ENCODE results near the gene NSD2. TPM values are rescaled to one million over a fixed set of nuclear protein-coding genes. Genes with fewer than 3 reads are reported as not detected.
"Not testable (repeated sequence)": the region's sequence is repeated elsewhere in the genome, so short reads cannot be mapped to it uniquely, and the experiment has no call there.

The NSD2 gene
- total RNA-seq, 1 donor from 2014 or later, result 202 TPM

- Mint-ChIP-seq H3K27ac (peak within 1 kb of the TSS; percentile 88), H3K9me3 (no peaks in the 10 kb centered on the region)
- intact Hi-C loops (cut with micrococcal nuclease), result loop anchor here (1.0 to 5.0 kb wide), 10 partner anchors 33 to 662 kb away; partner anchors contain the start of genes CFAP99, FAM193A, FAM53A and LETM1
These were observed 137.9 kb downstream of the NSD2 start, which contains the start of gene NELFA for GRCh38 chr4:2008921-2009650. Gene NELFA (minus strand): TSS chr4:2008974. CDS start chr4:2008959, 15 bp downstream.

GRCh38 chr4:2009651-2010233, 138.5 kb downstream of the NSD2 start:
- Mint-ChIP-seq H3K36me3 (ENCODE audit: low read depth) (peaks cover 16% of the 10 kb centered on the region), H3K4me1 (ENCODE audit: low read depth) (peaks cover 31% of the 10 kb centered on the region), H3K9me3 (no peaks in the 10 kb centered on the region), H3K27ac (peak overlapping the region; percentile 81), H3K4me3 (peak overlapping the region; percentile 79), H3K27me3 (ENCODE audit: insufficient read depth) (peaks cover 21% of the 10 kb centered on the region)
- peak; percentile 45 for DNase-seq (ENCODE audit: low spot score)
- intact Hi-C loops (cut with micrococcal nuclease), result loop anchor here (1.0 to 5.0 kb wide), 10 partner anchors 33 to 663 kb away; partner anchors contain the start of genes CFAP99, FAM193A, FAM53A and LETM1

More at GRCh38 chr4:2008921-2009650, 137.9 kb downstream of the NSD2 start, which contains the start of gene NELFA:
- peak; percentile 91 for DNase-seq (ENCODE audit: low spot score)
- peaks cover 31% of the 10 kb centered on the region for H3K4me1 Mint-ChIP-seq (ENCODE audit: low read depth)
- H3K27me3 Mint-ChIP-seq (ENCODE audit: insufficient read depth), result peaks cover 18% of the 10 kb centered on the region
- peak within 1 kb of the TSS; percentile 92 for H3K4me3 Mint-ChIP-seq
- peaks cover 16% of the 10 kb centered on the region for H3K36me3 Mint-ChIP-seq (ENCODE audit: low read depth)

DNA sequence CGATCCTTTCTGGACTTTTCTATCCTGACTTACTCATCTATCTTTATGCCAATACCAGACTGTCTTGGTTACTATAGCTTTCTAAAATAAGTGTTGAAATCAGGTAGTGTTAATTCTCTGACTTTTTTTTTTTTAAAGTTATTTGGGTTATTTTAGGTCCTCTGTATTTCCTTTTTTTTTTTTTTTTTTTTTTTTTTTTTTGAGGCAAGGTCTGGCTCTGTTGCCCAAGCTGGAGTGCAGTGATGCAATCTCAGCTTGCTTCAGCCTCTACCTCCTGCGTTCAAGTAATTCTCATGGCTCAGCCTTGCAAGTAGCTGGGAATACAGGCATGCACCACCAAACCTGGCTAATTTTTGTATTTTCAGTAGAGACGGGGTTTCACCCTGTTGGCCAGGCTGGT, 140.4 kb downstream of the NSD2 start:
- peaks cover 4% of the 10 kb centered on the region for H3K36me3 Mint-ChIP-seq (ENCODE audit: low read depth)

GRCh38 chr4:2015008-2015407, 143.8 kb downstream of the NSD2 start:
- intact Hi-C loops (cut with micrococcal nuclease), result no loop called here
- no peak for DNase-seq (ENCODE audit: low spot score)
- Mint-ChIP-seq H3K27me3 (ENCODE audit: insufficient read depth) (peaks cover 25% of the 10 kb centered on the region), H3K36me3 (ENCODE audit: low read depth) (no peaks in the 10 kb centered on the region), H3K4me3 (no peak overlapping the region), H3K9me3 (no peaks in the 10 kb centered on the region), H3K27ac (no peak overlapping the region), H3K4me1 (ENCODE audit: low read depth) (peaks cover 3% of the 10 kb centered on the region)

More for the DNA sequence above, 140.4 kb downstream of the NSD2 start:
- H3K4me3 Mint-ChIP-seq, result no peak overlapping the region
- no peak for DNase-seq (ENCODE audit: low spot score)
- H3K27ac Mint-ChIP-seq, result no peak overlapping the region
- intact Hi-C loops (cut with micrococcal nuclease), result no loop called here
- peaks cover 21% of the 10 kb centered on the region for H3K27me3 Mint-ChIP-seq (ENCODE audit: insufficient read depth)
- H3K4me1 Mint-ChIP-seq (ENCODE audit: low read depth), result peaks cover 21% of the 10 kb centered on the region
- H3K9me3 Mint-ChIP-seq, result no peaks in the 10 kb centered on the region

GRCh38 chr4:2021358-2022018, 150.3 kb downstream of the NSD2 start:
- H3K27ac Mint-ChIP-seq; H3K36me3 Mint-ChIP-seq (ENCODE audit: low read depth); H3K4me1 Mint-ChIP-seq (ENCODE audit: low read depth); intact Hi-C loops (cut with micrococcal nuclease); H3K4me3 Mint-ChIP-seq; DNase-seq (ENCODE audit: low spot score): not testable (repeated sequence)
- Mint-ChIP-seq H3K27me3 (ENCODE audit: insufficient read depth) (peaks cover 43% of the 10 kb centered on the region), H3K9me3 (peaks cover 10% of the 10 kb centered on the region)

- DNase-seq (ENCODE audit: low spot score), result no peak
- Mint-ChIP-seq H3K36me3 (ENCODE audit: low read depth) (no peaks in the 10 kb centered on the region), H3K4me3 (no peak overlapping the region), H3K9me3 (peaks cover 13% of the 10 kb centered on the region), H3K27ac (no peak overlapping the region), H3K4me1 (ENCODE audit: low read depth) (no peaks in the 10 kb centered on the region), H3K27me3 (ENCODE audit: insufficient read depth) (peaks cover 54% of the 10 kb centered on the region)
- intact Hi-C loops (cut with micrococcal nuclease), result no loop called here
These were observed 153.5 kb downstream of the NSD2 start for GRCh38 chr4:2024683-2025082.

DNA sequence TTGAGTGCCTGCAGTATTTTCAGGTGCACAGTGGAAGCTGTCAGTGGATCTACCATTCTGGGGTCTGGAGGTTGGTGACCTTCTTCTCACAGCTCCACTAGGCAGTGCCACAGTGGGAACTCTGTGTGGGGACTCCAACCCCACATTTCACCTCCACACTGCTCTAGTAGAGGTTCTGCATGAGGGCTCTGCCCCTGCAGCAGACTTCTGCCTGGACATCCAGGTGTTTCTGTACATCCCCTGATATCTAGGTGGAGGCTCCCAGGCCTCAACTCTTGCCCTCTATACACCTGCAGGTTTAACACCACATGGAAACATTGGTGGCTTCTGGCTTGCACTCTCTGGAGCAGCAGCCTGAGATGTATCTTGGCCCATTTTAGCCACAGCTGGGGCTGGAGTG, 154.6 kb downstream of the NSD2 start:
- Mint-ChIP-seq H3K4me1 (ENCODE audit: low read depth) (no peaks in the 10 kb centered on the region), H3K9me3 (peaks cover 13% of the 10 kb centered on the region), H3K4me3 (no peak overlapping the region), H3K27me3 (ENCODE audit: insufficient read depth) (peaks cover 54% of the 10 kb centered on the region), H3K36me3 (ENCODE audit: low read depth) (no peaks in the 10 kb centered on the region), H3K27ac (no peak overlapping the region)
- no peak for DNase-seq (ENCODE audit: low spot score)
- intact Hi-C loops (cut with micrococcal nuclease), result no loop called here

DNA sequence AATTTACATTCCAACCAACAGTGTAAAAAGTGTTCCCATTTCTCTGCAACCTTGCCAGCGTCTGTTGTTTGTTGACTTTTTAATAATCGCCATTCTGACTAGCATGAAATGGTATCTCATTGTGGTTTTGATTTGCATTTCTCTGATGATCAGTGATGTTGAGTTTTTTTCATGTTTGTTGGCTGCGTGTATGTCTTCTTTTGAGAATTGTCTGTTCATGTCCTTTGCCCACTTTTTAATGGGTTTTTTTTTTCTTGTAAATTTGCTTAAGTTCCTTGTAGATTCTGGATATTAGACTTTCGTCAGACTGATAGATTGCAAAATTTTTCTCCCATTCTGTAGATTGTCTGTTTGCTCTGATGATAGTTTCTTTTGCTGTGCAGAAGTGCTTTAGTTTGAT, 155.9 kb downstream of the NSD2 start:
- H3K36me3 Mint-ChIP-seq (ENCODE audit: low read depth); DNase-seq (ENCODE audit: low spot score); H3K4me3 Mint-ChIP-seq; H3K27ac Mint-ChIP-seq; H3K4me1 Mint-ChIP-seq (ENCODE audit: low read depth); intact Hi-C loops (cut with micrococcal nuclease): not testable (repeated sequence)
- Mint-ChIP-seq H3K27me3 (ENCODE audit: insufficient read depth) (peaks cover 49% of the 10 kb centered on the region), H3K9me3 (peaks cover 13% of the 10 kb centered on the region)

DNA sequence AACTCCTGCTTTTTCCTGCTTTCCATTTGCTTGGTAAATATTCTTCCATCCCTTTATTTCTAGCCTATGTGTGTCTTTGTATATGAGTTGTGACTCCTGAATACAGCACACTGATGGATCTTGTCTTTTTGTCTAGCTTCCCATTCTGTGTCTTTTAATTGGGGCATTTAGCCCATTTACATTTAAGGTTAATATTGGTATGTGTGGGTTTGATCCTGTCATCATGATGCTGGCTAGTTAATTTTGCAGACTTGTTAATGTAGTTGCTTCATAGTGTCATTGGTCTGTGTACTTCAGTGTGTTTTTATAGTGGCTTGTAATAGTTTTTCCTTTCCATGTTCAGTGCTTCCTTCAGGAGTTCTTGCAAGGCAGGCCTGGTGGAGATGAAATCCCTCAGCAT, 160.0 kb downstream of the NSD2 start:
- intact Hi-C loops (cut with micrococcal nuclease); H3K36me3 Mint-ChIP-seq (ENCODE audit: low read depth); H3K9me3 Mint-ChIP-seq; DNase-seq (ENCODE audit: low spot score); H3K27ac Mint-ChIP-seq; H3K4me3 Mint-ChIP-seq; H3K4me1 Mint-ChIP-seq (ENCODE audit: low read depth): not testable (repeated sequence)
- H3K27me3 Mint-ChIP-seq (ENCODE audit: insufficient read depth), result peaks cover 41% of the 10 kb centered on the region

Other genes with a start within 250 kb of the NSD2 start
- 2.5 and 5.5 TPM in 2 replicates for gene FAM53A, start 187.1 kb upstream of the NSD2 start, total RNA-seq
- 136 and 140 TPM in 2 replicates for gene SLBP, start 159.1 kb upstream of the NSD2 start, total RNA-seq
- gene TMEM129, start 150.1 kb upstream of the NSD2 start, total RNA-seq, result 27.4 and 28.4 TPM in 2 replicates
- gene TACC3, start 149.9 kb upstream of the NSD2 start, total RNA-seq, result 134 and 139 TPM in 2 replicates
- gene FGFR3, start 78.1 kb upstream of the NSD2 start, total RNA-seq, result 0.29 and 0.39 TPM in 2 replicates
- 93.9 and 101 TPM in 2 replicates for gene LETM1, start 15.2 kb upstream of the NSD2 start, total RNA-seq
- gene NELFA, start 137.6 kb downstream of the NSD2 start, total RNA-seq, result 52.9 and 55.4 TPM in 2 replicates
- gene NAT8L, start 187.9 kb downstream of the NSD2 start, total RNA-seq, result 7.4 and 8.0 TPM in 2 replicates